Caco-2 (cell line): ENCODE results near the gene HIVEP1. TPM values are rescaled to one million over a fixed set of nuclear protein-coding genes. Genes with fewer than 3 reads are reported as not detected.

Source experiments
- BruUV-seq: library from RNA; stranded (reverse); fragments of 400-500 nt; replicated peaks from 2 replicates; lab custom pipeline; 2021; lab: Mats Ljungman, UMichigan
- CTCF ChIA-PET: fragments of 300-600 bp; sonication (Branson Sonifier 250); formaldehyde crosslinking; loops from one replicate; lab custom pipeline; 2022; ENCODE audit warnings: antibody characterized with exemption; lab: Charles Lee
- POLR2A ChIA-PET: fragments of 300-600 bp; sonication (Branson Sonifier 250); formaldehyde crosslinking; loops from one replicate; lab custom pipeline; 2022; ENCODE audit warnings: antibody characterized with exemption; lab: Charles Lee
- DNase-seq, 2 experiments: peaks; one replicate each; pipeline versions ENCODE4 v3.0.0 to v3.0.0-alpha.2; 2020 to 2022
- H3K27me3 ChIP-seq: replicated peaks from 2 replicates; pipeline ENCODE4 v1.6.0; 2011; ENCODE audit warnings: low read length; ENCODE audit not compliant: control insufficient read depth, insufficient read depth
- H3K36me3 ChIP-seq: 2 replicates; pipeline ENCODE4 v1.5.1; 2011; ENCODE audit warnings: low read length; ENCODE audit not compliant: control insufficient read depth, insufficient read depth
- H3K4me1 ChIP-seq: fragments of 250-450 bp; sonication (Bioruptor Pico); 2 replicates; pipeline ENCODE4 v1.5.1; 2020; ENCODE audit warnings: mild to moderate bottlenecking
- H3K4me3 ChIP-seq: 2 replicates; pipeline ENCODE4 v1.5.1; 2011; ENCODE audit warnings: low read depth, mild to moderate bottlenecking, control low read depth, low read length
- H3K9me3 ChIP-seq: fragments of 250-450 bp; sonication (Bioruptor Pico); 2 replicates; pipeline ENCODE4 v1.5.1; 2020; ENCODE audit warnings: mild to moderate bottlenecking, moderate library complexity
- H3K27ac Mint-ChIP-seq: one replicate; pipeline ENCODE4 v1.8.0; 2022; ENCODE audit warnings: mixed read lengths; ENCODE audit not compliant: unreplicated experiment
- H3K27me3 Mint-ChIP-seq: one replicate; pipeline ENCODE4 v1.8.0; 2022; ENCODE audit warnings: mixed read lengths; ENCODE audit not compliant: insufficient read depth, unreplicated experiment
- H3K36me3 Mint-ChIP-seq: one replicate; pipeline ENCODE4 v1.8.0; 2022; ENCODE audit warnings: mild to moderate bottlenecking, mixed read lengths; ENCODE audit not compliant: insufficient read depth, unreplicated experiment
- H3K4me1 Mint-ChIP-seq: one replicate; pipeline ENCODE4 v1.8.0; 2022; ENCODE audit warnings: low read depth, mixed read lengths; ENCODE audit not compliant: unreplicated experiment
- H3K4me3 Mint-ChIP-seq: one replicate; pipeline ENCODE4 v1.8.0; 2022; ENCODE audit warnings: mild to moderate bottlenecking, moderate library complexity, mixed read lengths; ENCODE audit not compliant: unreplicated experiment
- H3K9me3 Mint-ChIP-seq: one replicate; pipeline ENCODE4 v1.8.0; 2022; ENCODE audit warnings: mixed read lengths; ENCODE audit not compliant: unreplicated experiment
- intact Hi-C: fragments of 100-400 bp; cut with micrococcal nuclease; formaldehyde crosslinking; loops from one replicate; pipeline ENCODE4 v1.10.0; 2022; ENCODE audit not compliant: unreplicated experiment
- total RNA-seq: library from RNA; stranded (reverse); gene quantifications from 2 replicates; pipeline ENCODE4 v1.2.3, GENCODE V29; 2022
- TF ChIP-seq, protein P1 (sequence below), 2 experiments: fragments of 200-600 bp in 1 of 2; IDR thresholded peaks; 1 replicate in 1 of 2; 2 replicates in 1 of 2; pipeline versions ENCODE4 v1.5.1 to v1.8.0; 2011 to 2022; ENCODE audit warnings: antibody characterized with exemption in 1 of 2, control low read depth in 1 of 2, inconsistent platforms in 1 of 2, low read depth in 1 of 2, low read length in 1 of 2, mild to moderate bottlenecking in 1 of 2, moderate library complexity in 1 of 2; ENCODE audit not compliant: insufficient read depth in 1 of 2, severe bottlenecking in 1 of 2, unreplicated experiment in 1 of 2

The HIVEP1 gene
- total RNA-seq, 1 experiment from 2014 or later: 22.8 TPM

DNA sequence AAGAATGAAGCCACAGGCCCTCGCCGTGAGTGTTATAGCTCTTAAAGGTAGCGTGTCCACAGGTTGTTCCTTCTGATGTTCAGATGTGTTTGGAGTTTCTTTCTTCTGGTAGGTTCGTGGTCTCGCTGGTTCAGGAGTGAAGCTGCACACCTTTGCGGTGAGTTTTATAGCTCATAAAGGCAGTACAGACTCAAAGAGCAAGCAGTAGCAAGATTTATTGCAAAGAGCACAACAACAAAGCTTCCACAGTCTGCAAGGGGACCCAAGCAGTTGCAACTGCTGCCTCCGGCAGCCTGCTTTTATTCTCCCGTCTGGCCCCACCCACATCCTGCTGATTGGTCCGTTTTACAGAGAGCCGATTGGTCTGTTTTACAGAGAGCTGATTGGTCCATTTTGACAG is 5.2 kb downstream of the HIVEP1 start:
- peaks cover 10% of the 10 kb centered on the region; the same call in 1 of the 2 replicates for H3K4me1 ChIP-seq
- Mint-ChIP-seq H3K4me3 (no peak overlapping the region), H3K27me3 (no peaks in the 10 kb centered on the region), H3K27ac (no peak overlapping the region), H3K9me3 (no peaks in the 10 kb centered on the region), H3K4me1 (no peaks in the 10 kb centered on the region), H3K36me3 (peaks cover 43% of the 10 kb centered on the region)
- CTCF ChIA-PET: no interaction called here
- no peak overlapping the region for H3K4me3 ChIP-seq
- no peaks in the 10 kb centered on the region for H3K27me3 ChIP-seq
- H3K9me3 ChIP-seq: no peaks in the 10 kb centered on the region
- TF ChIP-seq, protein P1, sequence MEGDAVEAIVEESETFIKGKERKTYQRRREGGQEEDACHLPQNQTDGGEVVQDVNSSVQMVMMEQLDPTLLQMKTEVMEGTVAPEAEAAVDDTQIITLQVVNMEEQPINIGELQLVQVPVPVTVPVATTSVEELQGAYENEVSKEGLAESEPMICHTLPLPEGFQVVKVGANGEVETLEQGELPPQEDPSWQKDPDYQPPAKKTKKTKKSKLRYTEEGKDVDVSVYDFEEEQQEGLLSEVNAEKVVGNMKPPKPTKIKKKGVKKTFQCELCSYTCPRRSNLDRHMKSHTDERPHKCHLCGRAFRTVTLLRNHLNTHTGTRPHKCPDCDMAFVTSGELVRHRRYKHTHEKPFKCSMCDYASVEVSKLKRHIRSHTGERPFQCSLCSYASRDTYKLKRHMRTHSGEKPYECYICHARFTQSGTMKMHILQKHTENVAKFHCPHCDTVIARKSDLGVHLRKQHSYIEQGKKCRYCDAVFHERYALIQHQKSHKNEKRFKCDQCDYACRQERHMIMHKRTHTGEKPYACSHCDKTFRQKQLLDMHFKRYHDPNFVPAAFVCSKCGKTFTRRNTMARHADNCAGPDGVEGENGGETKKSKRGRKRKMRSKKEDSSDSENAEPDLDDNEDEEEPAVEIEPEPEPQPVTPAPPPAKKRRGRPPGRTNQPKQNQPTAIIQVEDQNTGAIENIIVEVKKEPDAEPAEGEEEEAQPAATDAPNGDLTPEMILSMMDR (IDR thresholded peaks at IDR 0.05; ENCODE audit: insufficient read depth in 1 of 2, low read depth in 1 of 2, low read length in 1 of 2, severe bottlenecking in 1 of 2, unreplicated experiment in 1 of 2): no peak
- DNase-seq: no peak
- POLR2A ChIA-PET: no interaction called here
- intact Hi-C loops: no loop called here
- no TSS peak for BruUV-seq
- peaks cover 1% of the 10 kb centered on the region; the same call in 1 of the 2 replicates for H3K36me3 ChIP-seq

DNA sequence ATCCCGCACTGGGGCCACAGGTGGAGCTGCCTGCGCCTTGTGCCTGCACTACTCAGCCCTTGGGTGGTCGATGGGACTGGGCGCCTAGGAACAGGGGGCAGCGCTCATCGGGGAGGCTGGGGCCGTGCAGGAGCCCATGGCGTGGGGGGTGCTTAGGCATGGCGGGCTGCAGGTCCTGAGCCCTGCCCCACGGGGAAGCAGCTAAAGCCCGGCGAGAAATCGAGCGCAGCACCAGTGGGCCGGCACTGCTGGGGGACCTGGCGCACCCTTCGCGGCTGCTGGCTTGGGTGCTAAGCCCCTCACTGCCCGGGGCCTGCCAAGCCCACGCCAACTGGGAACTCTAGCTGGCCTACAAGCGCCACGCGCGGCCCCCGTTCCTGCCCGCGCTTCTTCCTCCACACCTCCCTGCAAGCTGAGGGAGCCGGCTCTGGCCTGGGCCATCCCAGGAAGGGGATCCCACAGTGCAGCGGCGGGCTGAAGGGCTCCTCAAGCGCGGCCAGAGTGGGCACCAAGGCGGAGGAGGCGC is 5.8 kb downstream of the HIVEP1 start:
- H3K36me3 ChIP-seq: peaks cover 1% of the 10 kb centered on the region; the same call in 1 of the 2 replicates
- H3K9me3 Mint-ChIP-seq: no peaks in the 10 kb centered on the region
- ChIA-PET CTCF (no interaction called here), POLR2A (no interaction called here)
- no TSS peak for BruUV-seq
- H3K27me3 ChIP-seq: no peaks in the 10 kb centered on the region
- no peak overlapping the region for H3K4me3 ChIP-seq
- H3K4me1 Mint-ChIP-seq: no peaks in the 10 kb centered on the region
- intact Hi-C loops: no loop called here
- H3K27me3 Mint-ChIP-seq: no peaks in the 10 kb centered on the region
- H3K4me1 ChIP-seq: peaks cover 10% of the 10 kb centered on the region; the same call in 1 of the 2 replicates
- H3K9me3 ChIP-seq: no peaks in the 10 kb centered on the region
- H3K36me3 Mint-ChIP-seq: peaks cover 41% of the 10 kb centered on the region
- H3K27ac Mint-ChIP-seq: no peak overlapping the region
- DNase-seq: no peak
- H3K4me3 Mint-ChIP-seq: no peak overlapping the region
- TF ChIP-seq, protein P1 (IDR thresholded peaks at IDR 0.05; ENCODE audit: insufficient read depth in 1 of 2, low read depth in 1 of 2, low read length in 1 of 2, severe bottlenecking in 1 of 2, unreplicated experiment in 1 of 2): no peak

DNA sequence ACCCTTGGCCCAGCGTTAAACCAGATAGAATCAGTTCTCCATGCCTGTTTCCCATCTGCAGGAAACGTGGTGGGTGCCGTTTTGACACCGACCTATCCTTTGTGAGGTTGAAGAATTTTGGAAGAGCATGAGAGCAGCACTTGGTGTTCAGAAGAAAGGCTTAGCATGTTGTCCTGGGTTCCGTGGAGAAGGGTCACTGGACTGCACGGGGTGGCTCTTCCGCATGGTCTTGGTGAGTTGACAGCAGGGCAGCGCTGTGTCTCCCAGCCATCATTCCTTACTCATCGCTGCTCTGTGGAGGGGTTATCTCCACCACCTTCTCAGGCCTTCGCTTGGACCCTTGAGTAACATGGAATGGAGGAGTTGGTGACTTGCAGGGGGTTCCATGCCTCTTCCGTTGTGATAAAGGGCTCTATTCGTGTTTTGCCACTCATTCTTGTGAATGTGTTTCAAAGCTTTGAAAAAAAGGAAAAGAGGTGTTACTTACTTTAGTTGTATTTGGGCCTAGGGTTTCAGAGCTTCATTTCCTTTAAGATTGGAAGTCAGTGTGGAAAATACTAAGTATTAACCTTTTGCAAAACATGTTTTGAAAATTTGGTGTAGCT is 8.2 kb downstream of the HIVEP1 start:
- no TSS peak for BruUV-seq
- ChIA-PET CTCF (no interaction called here), POLR2A (no interaction called here)
- peaks cover 7% of the 10 kb centered on the region for H3K4me1 Mint-ChIP-seq
- no peak overlapping the region for H3K27ac Mint-ChIP-seq
- TF ChIP-seq, protein P1 (IDR thresholded peaks at IDR 0.05; ENCODE audit: insufficient read depth in 1 of 2, low read depth in 1 of 2, low read length in 1 of 2, severe bottlenecking in 1 of 2, unreplicated experiment in 1 of 2): no peak
- H3K36me3 Mint-ChIP-seq: peaks cover 36% of the 10 kb centered on the region
- no peak overlapping the region for H3K4me3 Mint-ChIP-seq
- H3K9me3 Mint-ChIP-seq: no peaks in the 10 kb centered on the region
- Histone ChIP-seq H3K4me1 (peaks cover 7% of the 10 kb centered on the region), H3K27me3 (no peaks in the 10 kb centered on the region), H3K9me3 (no peaks in the 10 kb centered on the region), H3K36me3 (peaks cover 1% of the 10 kb centered on the region; the same call in 1 of the 2 replicates), H3K4me3 (no peak overlapping the region)
- H3K27me3 Mint-ChIP-seq: no peaks in the 10 kb centered on the region
- intact Hi-C loops: no loop called here
- no peak for DNase-seq
